HEK293 (cell line): ENCODE data around the gene RND1.

ENCODE experiments used
- BCL11B ChIP-seq: fragments of 450-650 bp; formaldehyde crosslinking; IDR thresholded peaks from 2 replicates; pipeline ENCODE4 v1.5.1; 2016; ENCODE audit warnings: low read depth, missing biosample characterization, missing genetic modification characterization
- CTCF ChIP-seq: fragments of 450-650 bp; formaldehyde crosslinking; IDR thresholded peaks from 2 replicates; pipeline ENCODE4 v1.5.1; 2016; ENCODE audit warnings: missing biosample characterization, missing genetic modification characterization
- ZNF23 ChIP-seq: fragments of 450-650 bp; formaldehyde crosslinking; IDR thresholded peaks from 2 replicates; pipeline ENCODE4 v1.5.1; 2016; ENCODE audit warnings: missing biosample characterization, missing genetic modification characterization, borderline replicate concordance
- ZNF335 ChIP-seq: fragments of 450-650 bp; formaldehyde crosslinking; conservative IDR thresholded peaks from 2 replicates; pipeline ENCODE4 v1.5.1; 2016; ENCODE audit warnings: missing biosample characterization, missing genetic modification characterization
- ZNF394 ChIP-seq: fragments of 450-650 bp; formaldehyde crosslinking; IDR thresholded peaks from 2 replicates; pipeline ENCODE4 v1.5.1; 2016; ENCODE audit warnings: missing biosample characterization, missing genetic modification characterization, mild to moderate bottlenecking, moderate library complexity, borderline replicate concordance
- ZNF629 ChIP-seq: fragments of 450-650 bp; formaldehyde crosslinking; IDR thresholded peaks from 2 replicates; pipeline ENCODE4 v1.5.1; 2017; ENCODE audit warnings: missing biosample characterization, missing genetic modification characterization
- ZNF639 ChIP-seq: fragments of 450-650 bp; formaldehyde crosslinking; IDR thresholded peaks from 2 replicates; pipeline ENCODE4 v1.5.1; 2016; ENCODE audit warnings: missing biosample characterization, missing genetic modification characterization
- ZSCAN16 ChIP-seq: fragments of 450-650 bp; formaldehyde crosslinking; IDR thresholded peaks from 2 replicates; pipeline ENCODE4 v1.5.1; 2016; ENCODE audit warnings: missing biosample characterization, missing genetic modification characterization
- TF ChIP-seq, protein P1 (sequence below): fragments of 450-650 bp; formaldehyde crosslinking; IDR thresholded peaks from 2 replicates; pipeline ENCODE4 v1.5.1; 2016; ENCODE audit warnings: missing biosample characterization, missing genetic modification characterization, borderline replicate concordance
- TF ChIP-seq, protein P2 (sequence below): fragments of 450-650 bp; formaldehyde crosslinking; IDR thresholded peaks from 2 replicates; pipeline ENCODE4 v1.5.1; 2016; ENCODE audit warnings: missing biosample characterization, missing genetic modification characterization

GRCh38 chr12:48889679-48890078 lies 24.0 kb upstream of the RND1 start:
- TF ChIP-seq ZNF335 (tag by site-specific recombination) (no peak), ZNF394 (tag by site-specific recombination) (no peak), CTCF (tag by site-specific recombination) (no peak), ZNF23 (no peak), ZNF629 (tag by site-specific recombination) (no peak), BCL11B (tag by site-specific recombination) (no peak), ZNF639 (no peak), ZSCAN16 (tag by site-specific recombination) (no peak)
- TF ChIP-seq, protein P1, sequence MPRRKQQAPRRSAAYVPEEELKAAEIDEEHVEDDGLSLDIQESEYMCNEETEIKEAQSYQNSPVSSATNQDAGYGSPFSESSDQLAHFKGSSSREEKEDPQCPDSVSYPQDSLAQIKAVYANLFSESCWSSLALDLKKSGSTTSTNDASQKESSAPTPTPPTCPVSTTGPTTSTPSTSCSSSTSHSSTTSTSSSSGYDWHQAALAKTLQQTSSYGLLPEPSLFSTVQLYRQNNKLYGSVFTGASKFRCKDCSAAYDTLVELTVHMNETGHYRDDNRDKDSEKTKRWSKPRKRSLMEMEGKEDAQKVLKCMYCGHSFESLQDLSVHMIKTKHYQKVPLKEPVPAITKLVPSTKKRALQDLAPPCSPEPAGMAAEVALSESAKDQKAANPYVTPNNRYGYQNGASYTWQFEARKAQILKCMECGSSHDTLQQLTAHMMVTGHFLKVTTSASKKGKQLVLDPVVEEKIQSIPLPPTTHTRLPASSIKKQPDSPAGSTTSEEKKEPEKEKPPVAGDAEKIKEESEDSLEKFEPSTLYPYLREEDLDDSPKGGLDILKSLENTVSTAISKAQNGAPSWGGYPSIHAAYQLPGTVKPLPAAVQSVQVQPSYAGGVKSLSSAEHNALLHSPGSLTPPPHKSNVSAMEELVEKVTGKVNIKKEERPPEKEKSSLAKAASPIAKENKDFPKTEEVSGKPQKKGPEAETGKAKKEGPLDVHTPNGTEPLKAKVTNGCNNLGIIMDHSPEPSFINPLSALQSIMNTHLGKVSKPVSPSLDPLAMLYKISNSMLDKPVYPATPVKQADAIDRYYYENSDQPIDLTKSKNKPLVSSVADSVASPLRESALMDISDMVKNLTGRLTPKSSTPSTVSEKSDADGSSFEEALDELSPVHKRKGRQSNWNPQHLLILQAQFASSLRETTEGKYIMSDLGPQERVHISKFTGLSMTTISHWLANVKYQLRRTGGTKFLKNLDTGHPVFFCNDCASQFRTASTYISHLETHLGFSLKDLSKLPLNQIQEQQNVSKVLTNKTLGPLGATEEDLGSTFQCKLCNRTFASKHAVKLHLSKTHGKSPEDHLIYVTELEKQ, result no peak
- TF ChIP-seq, protein P2, sequence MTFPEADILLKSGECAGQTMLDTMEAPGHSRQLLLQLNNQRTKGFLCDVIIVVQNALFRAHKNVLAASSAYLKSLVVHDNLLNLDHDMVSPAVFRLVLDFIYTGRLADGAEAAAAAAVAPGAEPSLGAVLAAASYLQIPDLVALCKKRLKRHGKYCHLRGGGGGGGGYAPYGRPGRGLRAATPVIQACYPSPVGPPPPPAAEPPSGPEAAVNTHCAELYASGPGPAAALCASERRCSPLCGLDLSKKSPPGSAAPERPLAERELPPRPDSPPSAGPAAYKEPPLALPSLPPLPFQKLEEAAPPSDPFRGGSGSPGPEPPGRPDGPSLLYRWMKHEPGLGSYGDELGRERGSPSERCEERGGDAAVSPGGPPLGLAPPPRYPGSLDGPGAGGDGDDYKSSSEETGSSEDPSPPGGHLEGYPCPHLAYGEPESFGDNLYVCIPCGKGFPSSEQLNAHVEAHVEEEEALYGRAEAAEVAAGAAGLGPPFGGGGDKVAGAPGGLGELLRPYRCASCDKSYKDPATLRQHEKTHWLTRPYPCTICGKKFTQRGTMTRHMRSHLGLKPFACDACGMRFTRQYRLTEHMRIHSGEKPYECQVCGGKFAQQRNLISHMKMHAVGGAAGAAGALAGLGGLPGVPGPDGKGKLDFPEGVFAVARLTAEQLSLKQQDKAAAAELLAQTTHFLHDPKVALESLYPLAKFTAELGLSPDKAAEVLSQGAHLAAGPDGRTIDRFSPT (tag by site-specific recombination), result no peak
